Loucy (cell line): ENCODE data around the gene NELL2.

Source experiments
- H2AFZ ChIP-seq: fragments of 200-600 bp; sonication (generic); 2 replicates; pipeline ENCODE4 v1.6.0; 2016; ENCODE audit warnings: antibody characterized with exemption, mild to moderate bottlenecking, low read length, moderate library complexity
- H3F3A ChIP-seq: fragments of 200-600 bp; 2 replicates; pipeline ENCODE4 v1.6.0; 2016; ENCODE audit warnings: antibody characterized with exemption, low read depth, mild to moderate bottlenecking
- H3K27me3 ChIP-seq: fragments of 200-600 bp; sonication (generic); 2 replicates; pipeline ENCODE4 v1.6.1; 2014; ENCODE audit warnings: low read length, mild to moderate bottlenecking; ENCODE audit not compliant: insufficient read depth, poor library complexity, severe bottlenecking
- H3K36me3 ChIP-seq: fragments of 200-600 bp; sonication (generic); 2 replicates; pipeline ENCODE4 v1.6.1; 2016; ENCODE audit warnings: low read length; ENCODE audit not compliant: insufficient read depth
- H3K4me1 ChIP-seq: fragments of 200-600 bp; sonication (generic); 2 replicates; pipeline ENCODE4 v1.5.1; 2014; ENCODE audit warnings: low read length, mild to moderate bottlenecking; ENCODE audit not compliant: insufficient read depth, poor library complexity, severe bottlenecking
- H3K4me2 ChIP-seq: fragments of 200-600 bp; sonication (generic); 2 replicates; pipeline ENCODE4 v1.6.0; 2014; ENCODE audit warnings: antibody characterized with exemption, low read length, low read depth, mild to moderate bottlenecking; ENCODE audit not compliant: poor library complexity, severe bottlenecking
- H3K4me3 ChIP-seq: fragments of 200-600 bp; sonication (generic); 2 replicates; pipeline ENCODE4 v1.5.1; 2014; ENCODE audit warnings: low read length, mild to moderate bottlenecking, mixed read lengths; ENCODE audit not compliant: poor library complexity, severe bottlenecking
- H3K79me2 ChIP-seq: fragments of 200-600 bp; sonication (generic); 2 replicates; pipeline ENCODE4 v1.6.1; 2014; ENCODE audit warnings: low read length; ENCODE audit not compliant: insufficient read depth
- H3K9ac ChIP-seq: fragments of 200-600 bp; sonication (generic); 2 replicates; pipeline ENCODE4 v1.6.0; 2014; ENCODE audit warnings: mild to moderate bottlenecking, low read depth, low read length, moderate library complexity; ENCODE audit not compliant: poor library complexity, severe bottlenecking
- H3K9me2 ChIP-seq: fragments of 200-600 bp; sonication (generic); replicated peaks from 2 replicates; pipeline ENCODE4 v1.6.1; 2016; ENCODE audit warnings: low read depth, low read length, mixed read lengths
- H3K9me3 ChIP-seq: fragments of 200-600 bp; sonication (generic); 2 replicates; pipeline ENCODE4 v1.6.1; 2014; ENCODE audit warnings: mild to moderate bottlenecking, antibody characterized with exemption, low read length, low read depth; ENCODE audit not compliant: insufficient read depth
- H4K20me1 ChIP-seq: fragments of 200-600 bp; sonication (generic); 2 replicates; pipeline ENCODE4 v1.6.0; 2014; ENCODE audit warnings: antibody characterized with exemption, low read length, mild to moderate bottlenecking; ENCODE audit not compliant: insufficient read depth, poor library complexity, severe bottlenecking
- CTCF ChIP-seq: fragments of 200-600 bp; sonication (generic); conservative IDR thresholded peaks from 2 replicates; pipeline ENCODE4 v1.5.1; 2014; ENCODE audit warnings: mild to moderate bottlenecking, antibody characterized with exemption, low read length
- EZH2phosphoT487 ChIP-seq: fragments of 200-600 bp; IDR thresholded peaks from 2 replicates; pipeline ENCODE4 v1.6.1; 2018; ENCODE audit warnings: antibody characterized with exemption, mild to moderate bottlenecking, moderate library complexity, borderline replicate concordance

Gene NELL2

GRCh38 chr12:44589697-44590096 is 286.4 kb downstream of the NELL2 start:
- TF ChIP-seq EZH2phosphoT487, result no peak
- no peak for TF ChIP-seq CTCF
- Histone ChIP-seq H4K20me1 (no peaks in the 10 kb centered on the region), H3K79me2 (no peaks in the 10 kb centered on the region), H3K4me1 (no peaks in the 10 kb centered on the region), H3K9me2 (no peaks in the 10 kb centered on the region), H3K4me2 (no peak overlapping the region), H3F3A (no peaks in the 10 kb centered on the region), H3K36me3 (no peaks in the 10 kb centered on the region), H2AFZ (no peak overlapping the region), H3K9ac (no peak overlapping the region), H3K27me3 (no peaks in the 10 kb centered on the region), H3K4me3 (no peak overlapping the region), H3K9me3 (no peaks in the 10 kb centered on the region)

- Histone ChIP-seq H3K4me3 (no peak overlapping the region), H3K36me3 (no peaks in the 10 kb centered on the region), H3K4me1 (no peaks in the 10 kb centered on the region), H4K20me1 (no peaks in the 10 kb centered on the region), H3K79me2 (no peaks in the 10 kb centered on the region), H3K4me2 (no peak overlapping the region), H3F3A (no peaks in the 10 kb centered on the region), H3K9ac (no peak overlapping the region), H3K27me3 (no peaks in the 10 kb centered on the region), H2AFZ (no peak overlapping the region), H3K9me2 (no peaks in the 10 kb centered on the region), H3K9me3 (no peaks in the 10 kb centered on the region)
- TF ChIP-seq EZH2phosphoT487, result no peak
- TF ChIP-seq CTCF, result no peak
These were observed 287.5 kb downstream of the NELL2 start for GRCh38 chr12:44588651-44589050.

GRCh38 chr12:44584625-44585024 is 291.5 kb downstream of the NELL2 start:
- no peak for TF ChIP-seq EZH2phosphoT487
- TF ChIP-seq CTCF, result no peak
- no peaks in the 10 kb centered on the region for H3K27me3 ChIP-seq
- H3K9me3 ChIP-seq, result no peaks in the 10 kb centered on the region
- H2AFZ ChIP-seq, result no peak overlapping the region
- no peak overlapping the region for H3K9ac ChIP-seq
- H4K20me1 ChIP-seq, result no peaks in the 10 kb centered on the region
- no peaks in the 10 kb centered on the region for H3F3A ChIP-seq
- no peaks in the 10 kb centered on the region for H3K4me1 ChIP-seq
- no peaks in the 10 kb centered on the region for H3K36me3 ChIP-seq
- no peak overlapping the region for H3K4me2 ChIP-seq
- H3K9me2 ChIP-seq, result no peaks in the 10 kb centered on the region
- H3K4me3 ChIP-seq, result no peak overlapping the region
- no peaks in the 10 kb centered on the region for H3K79me2 ChIP-seq
